ENCODE measurements around the gene NLRP14.

NLRP14 gene, protein sequence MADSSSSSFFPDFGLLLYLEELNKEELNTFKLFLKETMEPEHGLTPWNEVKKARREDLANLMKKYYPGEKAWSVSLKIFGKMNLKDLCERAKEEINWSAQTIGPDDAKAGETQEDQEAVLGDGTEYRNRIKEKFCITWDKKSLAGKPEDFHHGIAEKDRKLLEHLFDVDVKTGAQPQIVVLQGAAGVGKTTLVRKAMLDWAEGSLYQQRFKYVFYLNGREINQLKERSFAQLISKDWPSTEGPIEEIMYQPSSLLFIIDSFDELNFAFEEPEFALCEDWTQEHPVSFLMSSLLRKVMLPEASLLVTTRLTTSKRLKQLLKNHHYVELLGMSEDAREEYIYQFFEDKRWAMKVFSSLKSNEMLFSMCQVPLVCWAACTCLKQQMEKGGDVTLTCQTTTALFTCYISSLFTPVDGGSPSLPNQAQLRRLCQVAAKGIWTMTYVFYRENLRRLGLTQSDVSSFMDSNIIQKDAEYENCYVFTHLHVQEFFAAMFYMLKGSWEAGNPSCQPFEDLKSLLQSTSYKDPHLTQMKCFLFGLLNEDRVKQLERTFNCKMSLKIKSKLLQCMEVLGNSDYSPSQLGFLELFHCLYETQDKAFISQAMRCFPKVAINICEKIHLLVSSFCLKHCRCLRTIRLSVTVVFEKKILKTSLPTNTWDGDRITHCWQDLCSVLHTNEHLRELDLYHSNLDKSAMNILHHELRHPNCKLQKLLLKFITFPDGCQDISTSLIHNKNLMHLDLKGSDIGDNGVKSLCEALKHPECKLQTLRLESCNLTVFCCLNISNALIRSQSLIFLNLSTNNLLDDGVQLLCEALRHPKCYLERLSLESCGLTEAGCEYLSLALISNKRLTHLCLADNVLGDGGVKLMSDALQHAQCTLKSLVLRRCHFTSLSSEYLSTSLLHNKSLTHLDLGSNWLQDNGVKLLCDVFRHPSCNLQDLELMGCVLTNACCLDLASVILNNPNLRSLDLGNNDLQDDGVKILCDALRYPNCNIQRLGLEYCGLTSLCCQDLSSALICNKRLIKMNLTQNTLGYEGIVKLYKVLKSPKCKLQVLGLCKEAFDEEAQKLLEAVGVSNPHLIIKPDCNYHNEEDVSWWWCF

DNA sequence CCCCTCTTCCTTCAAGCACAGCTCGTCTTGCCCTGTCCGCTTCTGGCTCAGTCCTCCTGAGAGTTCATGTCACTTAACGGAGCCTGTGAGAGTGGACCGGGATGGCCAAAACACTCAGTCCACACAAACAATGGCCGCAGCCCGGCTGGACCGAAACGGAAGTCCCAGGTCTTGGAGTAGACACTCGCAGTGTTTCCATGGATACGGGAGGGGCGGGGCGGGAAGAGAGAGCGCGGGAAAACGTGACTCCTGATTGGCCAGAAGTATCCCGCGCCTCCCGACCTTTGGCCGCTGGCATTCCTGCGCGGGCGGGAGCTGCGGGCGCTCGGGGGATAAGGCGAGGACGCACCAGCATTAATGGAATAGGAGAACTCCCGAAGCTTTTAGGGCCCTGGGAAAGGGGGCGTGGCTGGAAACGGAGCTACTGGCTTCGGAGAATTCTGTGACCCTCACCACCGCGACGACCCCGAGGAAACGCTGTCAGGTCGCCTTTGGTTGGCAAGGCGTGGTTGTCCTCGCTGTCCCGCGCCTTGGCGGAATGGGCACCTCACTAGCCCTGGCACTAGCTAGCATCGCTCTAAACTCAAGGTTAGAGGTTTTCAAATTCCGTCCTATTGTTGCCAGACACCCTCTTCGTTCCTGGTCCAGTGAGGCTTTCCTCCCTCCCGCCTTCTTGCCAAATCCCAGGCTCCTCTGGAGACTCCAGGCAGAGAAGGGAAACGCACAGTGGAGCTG lies at the start of gene NLRP14, which contains the start of gene ZNF214:
Gene NLRP14 (plus strand): TSS at position 297 of the 735 bp plus-strand sequence. CDS start 18,108 bp downstream, outside the sequence.
Gene ZNF214 (minus strand): TSS at position 164 of the 735 bp plus-strand sequence. CDS start 17,511 bp downstream, outside the sequence.
- no peak for DNase-seq

DNA sequence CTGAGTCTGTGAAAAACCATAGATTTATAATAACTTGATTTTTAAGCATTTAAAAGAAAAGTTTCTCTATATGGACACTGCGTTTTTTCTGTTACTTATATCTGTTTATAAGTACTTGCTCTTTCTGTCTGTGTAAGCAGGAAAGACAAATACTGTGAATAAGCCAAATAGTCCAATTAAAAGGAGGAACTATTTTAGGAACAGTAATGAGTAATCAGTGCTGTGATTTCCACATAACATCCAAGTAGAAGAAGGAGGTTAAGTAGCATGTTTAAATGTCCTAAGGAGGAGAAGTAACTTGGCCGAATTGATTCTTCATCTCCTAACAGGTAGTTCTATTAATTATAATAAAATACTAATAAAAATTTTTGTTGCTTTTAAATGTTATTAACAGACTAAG lies 40.9 kb upstream of the NLRP14 start:
- no peak for DNase-seq

DNA sequence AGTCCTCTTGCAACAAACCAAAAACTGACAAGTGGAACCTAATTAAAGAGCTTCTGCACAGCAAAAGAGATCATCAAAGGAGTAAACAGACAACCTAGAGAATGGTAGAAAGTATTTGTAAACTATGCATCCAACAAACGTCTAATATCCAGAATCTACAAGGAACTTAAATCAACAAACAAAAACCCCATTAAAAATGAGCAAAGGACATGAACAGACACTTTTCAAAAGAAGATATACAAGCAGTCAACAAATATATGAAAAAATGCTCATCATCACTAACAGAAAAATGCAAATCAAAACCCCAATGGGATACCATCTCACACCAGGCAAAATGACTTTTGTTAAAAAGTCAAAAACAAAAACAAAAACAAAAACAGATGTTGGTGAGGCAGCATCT lies 33.8 kb upstream of the NLRP14 start:
- DNase-seq: no peak

DNA sequence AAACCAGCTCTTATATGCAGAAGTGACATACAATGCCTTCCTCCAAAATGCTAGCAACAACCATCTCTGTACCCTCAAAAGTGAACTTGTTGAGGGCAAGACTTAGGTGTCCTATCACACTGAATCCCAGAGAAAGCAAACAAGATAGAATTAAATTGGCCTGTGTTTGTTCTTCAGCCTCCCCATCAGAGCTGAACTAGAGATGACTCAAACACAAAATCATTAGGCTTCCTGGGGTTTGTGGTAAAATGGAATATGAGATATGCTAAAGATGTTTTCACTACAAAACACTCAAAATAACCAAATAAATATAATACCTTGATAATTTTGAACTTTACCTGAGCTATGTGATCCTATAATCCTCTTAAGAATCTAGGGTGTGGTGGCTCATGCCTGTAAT lies 31.8 kb upstream of the NLRP14 start:
- DNase-seq: no peak

DNA sequence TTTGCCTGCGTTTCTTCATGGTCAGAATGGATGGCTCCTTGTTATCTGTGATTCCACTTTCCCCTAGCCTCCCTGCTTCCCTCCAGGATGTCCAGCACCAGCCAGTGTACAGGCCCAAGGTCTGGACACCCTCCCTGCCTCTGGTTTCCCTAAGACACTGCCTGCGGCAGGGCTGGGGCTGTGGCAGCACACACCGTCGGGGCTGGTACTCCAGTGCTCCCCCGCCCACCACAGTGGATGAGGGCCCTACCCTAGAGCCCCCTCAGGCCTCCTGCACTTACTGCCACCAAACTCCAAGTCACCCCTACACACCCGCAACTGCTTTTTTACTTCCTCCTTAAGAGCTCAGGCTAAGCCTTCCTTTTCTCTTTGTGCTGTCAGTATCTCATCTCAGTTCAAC lies 29.1 kb upstream of the NLRP14 start:
- no peak for DNase-seq

DNA sequence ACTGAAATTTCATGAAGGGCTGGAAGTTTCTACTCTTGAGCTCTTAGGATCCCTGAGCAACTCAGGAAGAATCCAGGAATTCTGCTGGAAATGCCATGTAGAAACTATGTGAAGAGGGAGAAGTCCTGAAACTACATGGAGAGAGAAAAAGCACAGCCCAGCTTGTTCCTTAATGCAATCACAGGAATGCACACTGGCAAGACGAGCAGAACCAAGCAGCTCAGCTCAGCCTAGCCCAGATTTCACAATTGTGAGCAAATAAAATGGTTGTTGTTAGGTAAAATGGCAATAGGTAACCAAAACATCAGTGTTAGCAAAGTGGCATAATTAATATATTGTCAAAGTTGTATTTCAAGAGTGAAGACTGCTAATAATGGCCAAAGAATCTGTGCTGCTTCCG lies 28.3 kb upstream of the NLRP14 start:
- no peak for DNase-seq

DNA sequence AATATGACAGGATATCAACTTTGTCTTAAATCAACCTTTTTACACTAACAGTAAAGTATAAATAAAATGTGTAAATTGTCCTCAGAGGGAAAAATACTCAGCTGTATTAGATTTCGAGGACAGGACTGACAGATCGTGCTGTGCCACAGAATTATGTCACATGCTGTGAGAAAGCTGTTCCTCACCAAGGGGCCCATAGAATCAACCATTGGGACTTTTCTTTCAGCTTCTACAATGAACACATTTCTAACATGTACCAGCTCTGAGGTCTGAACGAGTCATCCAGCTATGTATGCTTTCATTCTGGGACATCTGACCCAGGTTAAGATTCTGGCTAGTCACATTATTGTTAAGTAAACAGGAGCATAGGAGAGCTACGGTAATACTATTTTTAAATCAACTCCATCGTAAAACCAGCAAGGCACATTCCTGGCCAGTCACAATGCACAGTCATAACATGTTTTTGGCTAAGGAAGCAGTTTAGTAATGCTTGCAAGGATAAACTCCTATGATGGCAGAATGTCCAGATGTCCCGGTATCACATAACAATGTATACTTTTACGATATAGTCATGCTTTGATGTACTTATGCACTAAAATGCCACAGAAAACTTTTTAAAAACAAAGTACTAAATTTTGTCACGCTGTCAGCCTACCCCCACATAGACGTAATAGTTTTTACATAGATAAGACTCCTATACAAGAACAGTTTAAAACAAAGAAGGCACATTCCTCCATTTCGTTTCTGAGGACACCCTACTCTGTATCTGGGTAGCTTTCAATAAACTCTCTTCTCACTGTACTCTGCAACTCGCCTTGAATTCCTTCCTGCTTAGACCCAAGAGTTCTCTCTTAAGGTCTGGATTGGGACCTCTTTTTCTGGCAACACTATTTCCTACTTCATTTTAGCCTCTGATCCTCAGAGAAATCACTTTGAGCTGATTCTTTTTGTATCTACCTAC lies 27.5 kb upstream of the NLRP14 start:
- no peak for DNase-seq

DNA sequence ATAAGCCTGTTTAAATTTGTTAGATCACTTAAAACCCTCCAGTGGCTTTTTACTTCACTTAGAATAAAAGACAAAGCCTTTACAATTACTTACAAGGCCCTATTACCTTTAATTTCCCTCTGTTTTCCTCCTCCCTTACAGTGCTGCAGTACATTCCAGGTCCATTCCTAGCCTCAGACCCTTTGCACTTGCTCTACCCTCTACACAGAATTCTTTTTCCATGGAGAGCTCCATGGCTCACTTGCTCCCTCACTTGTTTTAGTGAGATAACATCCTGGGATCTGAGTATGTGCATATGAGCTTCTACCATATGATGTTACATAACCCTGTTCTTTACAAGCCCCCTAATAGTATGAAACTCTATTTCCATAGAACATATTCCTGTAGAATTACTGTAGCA lies 24.6 kb upstream of the NLRP14 start:
- no peak for DNase-seq

DNA sequence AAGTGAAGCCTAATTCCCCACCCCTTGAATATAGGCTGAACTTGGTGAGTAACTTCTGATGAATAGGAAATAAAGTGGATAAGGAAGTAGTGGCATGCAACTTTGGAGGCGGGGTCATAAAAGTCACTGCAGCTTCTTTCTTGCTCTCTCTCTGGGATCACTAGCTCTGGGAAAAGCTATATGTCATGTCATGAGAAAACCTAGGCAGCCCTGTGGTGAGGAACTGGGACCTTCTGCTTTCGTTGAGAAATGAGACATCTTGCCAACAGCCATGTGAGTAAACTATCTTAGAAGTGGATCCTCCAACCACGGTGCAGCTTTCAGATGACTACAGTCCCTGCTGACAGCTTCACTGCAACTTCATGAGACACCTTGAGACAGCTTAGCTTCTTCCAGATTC lies 15.8 kb upstream of the NLRP14 start:
- no peak for DNase-seq

DNA sequence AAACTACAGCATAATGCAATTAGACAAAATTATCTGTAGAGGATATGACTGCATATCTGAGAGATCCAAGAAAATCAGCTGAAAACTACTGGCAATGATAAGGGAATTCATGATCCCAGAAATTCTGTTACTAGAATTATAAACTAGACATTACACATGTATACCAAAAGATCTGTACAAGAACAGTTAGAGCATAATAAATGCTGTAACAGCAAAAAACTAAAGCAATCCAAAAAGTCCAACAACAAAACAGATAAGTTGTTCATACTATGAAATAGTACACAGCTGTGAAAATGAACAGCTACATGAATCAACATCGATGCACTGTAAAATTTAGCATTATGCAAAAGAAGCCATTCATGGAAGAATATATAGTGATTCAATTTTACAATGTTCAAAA lies 6.2 kb upstream of the NLRP14 start:
- no peak for DNase-seq

DNA sequence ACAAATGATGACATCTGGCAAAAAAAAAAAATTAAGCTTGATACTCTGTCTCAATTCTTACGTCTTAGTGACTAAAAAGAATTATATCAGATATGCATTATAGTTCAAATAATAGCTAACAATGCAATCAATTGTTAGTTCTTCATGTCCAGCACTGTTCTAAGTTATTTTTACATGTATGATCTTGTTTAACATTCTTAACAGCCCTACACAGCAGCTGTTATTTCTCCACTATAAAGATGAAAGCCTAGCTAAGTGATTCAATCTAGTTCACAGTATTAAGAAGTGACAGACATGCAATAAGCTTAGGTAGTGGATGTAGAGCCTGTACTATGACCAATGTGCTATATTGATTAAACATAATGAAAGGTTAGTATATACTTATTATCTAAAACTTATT lies 4.3 kb upstream of the NLRP14 start:
- no peak for DNase-seq

DNA sequence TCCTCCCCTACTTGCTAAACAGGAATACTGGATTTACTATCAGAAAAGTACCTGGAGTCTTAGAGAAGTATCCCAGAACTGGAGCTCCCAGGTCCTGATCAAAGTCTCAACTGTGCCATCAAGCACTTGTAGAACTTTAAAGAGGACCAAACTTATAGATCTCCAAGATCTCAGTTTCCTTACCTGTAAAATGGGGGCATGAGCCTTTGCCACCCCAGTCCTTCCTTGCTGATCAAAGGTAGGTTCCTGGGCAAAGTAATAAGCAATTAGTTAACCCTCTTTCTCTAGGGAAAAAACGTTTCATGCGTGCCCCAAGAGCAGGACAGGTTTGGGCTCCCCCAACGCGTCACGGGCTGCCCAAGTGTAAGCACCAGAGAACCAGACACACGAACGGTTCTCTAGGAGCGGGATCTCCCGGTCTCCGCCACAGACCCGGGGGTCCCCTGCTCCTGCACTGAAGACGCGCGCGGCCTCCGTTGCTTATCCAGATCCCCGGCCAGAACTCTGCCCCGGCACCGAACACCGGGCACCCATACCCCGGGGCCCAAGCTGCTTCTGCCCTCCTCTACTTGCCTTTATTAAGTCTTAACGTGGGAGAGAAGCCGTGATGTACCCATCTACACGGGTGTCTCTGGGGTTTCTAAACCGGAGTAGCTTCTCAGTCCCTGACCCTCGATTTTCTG lies 638 bp upstream of the NLRP14 start:
- DNase-seq: no peak

DNA sequence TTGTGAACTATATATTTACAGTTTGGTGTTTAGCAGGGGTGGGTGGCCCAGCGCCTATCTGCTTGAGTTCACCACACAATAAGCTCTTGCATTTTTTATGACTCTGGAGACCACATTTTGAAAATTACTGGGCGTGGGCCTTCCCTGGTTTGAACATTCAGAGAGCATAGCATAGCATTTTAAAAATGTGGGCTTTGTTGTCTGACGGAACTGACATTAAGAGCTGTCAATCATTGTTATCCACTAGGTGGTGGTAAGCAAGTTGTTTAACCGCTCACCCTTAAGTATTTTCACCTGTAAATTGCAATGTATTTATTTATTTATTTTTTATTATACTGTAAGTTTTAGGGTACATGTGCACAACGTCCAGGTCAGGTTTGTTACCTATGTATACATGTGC lies 1.0 kb downstream of the NLRP14 start:
- DNase-seq: no peak

DNA sequence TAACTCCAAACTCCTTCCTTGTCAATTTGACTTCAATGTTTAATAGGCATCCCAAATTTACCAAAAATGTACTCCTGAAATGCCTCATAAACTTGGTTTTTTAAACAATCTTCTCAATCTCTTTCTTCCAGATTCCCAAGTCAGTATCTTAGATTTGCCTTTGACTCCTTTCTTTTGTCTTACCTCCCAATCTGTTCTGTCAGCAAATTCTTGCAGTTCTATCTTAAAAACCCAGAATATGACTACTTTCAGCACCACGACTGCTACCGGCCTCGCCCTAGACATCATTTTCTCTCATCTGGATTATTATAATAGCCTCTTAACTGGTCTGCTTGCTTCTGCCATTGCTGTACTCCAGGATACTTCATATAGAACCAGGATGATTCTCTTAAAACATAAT lies 7.9 kb downstream of the NLRP14 start:
- DNase-seq: no peak

DNA sequence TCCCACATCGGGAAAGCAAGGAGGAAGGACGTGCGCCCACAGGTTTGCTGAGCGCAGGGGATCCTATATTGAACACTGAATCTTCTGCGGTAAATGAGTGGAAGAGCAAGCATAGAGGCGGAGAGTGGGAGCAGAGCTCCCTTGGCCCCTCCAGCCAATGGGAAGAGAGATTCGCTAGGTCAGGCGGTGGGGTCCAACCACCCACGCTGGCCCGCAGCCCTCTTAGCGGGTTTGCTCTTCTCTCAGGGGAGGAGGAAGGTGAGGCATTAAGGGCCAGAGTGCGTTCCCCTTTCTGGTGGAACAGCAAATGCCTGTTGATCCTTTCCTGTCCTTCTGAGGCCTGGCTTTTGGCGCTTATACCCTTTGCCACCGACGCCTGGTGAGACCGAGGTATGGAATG lies 10.6 kb downstream of the NLRP14 start:
- DNase-seq: no peak

DNA sequence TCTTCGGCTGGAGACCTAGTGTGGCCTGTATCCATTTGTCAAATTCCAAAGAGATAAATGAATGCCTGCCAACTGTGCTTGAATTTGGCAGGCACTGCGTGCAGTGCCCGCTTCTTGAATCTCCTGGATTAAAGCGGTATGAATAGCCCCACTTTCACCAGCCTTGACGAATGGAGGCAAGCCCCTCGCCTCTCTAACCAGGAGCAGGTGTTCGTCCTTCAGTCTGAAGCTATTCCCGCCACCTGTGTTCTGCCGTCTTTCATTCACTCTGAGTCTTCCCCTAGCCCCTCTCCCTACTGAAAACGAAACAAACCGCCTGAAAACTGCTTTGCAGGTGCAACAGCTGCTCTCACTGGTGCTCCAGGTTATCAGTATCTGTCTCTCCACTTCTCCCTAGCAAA lies 11.2 kb downstream of the NLRP14 start:
- no peak for DNase-seq

DNA sequence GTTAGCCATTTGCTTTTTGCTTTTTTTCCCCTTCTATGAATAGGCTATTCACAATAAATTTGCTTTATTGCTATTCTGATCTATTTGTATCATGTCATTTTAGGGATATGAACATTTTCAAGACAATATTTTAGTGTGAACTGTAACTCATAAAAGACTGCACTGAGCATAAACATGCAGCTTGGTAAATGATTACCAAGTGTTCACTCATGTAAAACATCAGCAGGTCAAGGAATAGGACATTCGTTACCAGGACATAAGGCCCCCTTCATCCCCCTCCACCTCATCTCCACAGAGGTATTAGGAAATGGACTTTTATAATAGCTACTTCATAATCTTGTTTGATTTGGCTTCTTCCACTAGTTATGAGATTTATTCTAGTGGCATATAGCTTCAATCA lies 12.4 kb downstream of the NLRP14 start:
- DNase-seq: no peak

DNA sequence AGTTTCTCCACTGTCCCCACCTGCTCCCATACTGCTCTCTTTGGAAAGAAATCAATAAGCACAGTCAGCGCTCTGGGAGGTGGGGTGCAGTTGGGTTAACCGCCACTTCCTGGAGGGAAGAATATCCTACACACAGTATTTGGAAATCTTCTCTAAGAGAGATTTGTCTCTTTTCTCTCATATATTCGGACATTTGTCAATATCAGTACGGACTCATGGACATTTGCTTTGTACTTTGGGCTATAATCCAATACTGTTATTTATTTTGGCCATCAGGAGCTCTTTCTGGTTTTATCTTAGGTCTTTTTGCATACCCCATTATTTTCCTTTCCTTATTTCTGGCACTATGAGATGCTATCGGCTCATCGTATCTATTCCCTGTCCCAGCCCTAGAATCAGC lies 13.7 kb downstream of the NLRP14 start:
- no peak for DNase-seq

DNA sequence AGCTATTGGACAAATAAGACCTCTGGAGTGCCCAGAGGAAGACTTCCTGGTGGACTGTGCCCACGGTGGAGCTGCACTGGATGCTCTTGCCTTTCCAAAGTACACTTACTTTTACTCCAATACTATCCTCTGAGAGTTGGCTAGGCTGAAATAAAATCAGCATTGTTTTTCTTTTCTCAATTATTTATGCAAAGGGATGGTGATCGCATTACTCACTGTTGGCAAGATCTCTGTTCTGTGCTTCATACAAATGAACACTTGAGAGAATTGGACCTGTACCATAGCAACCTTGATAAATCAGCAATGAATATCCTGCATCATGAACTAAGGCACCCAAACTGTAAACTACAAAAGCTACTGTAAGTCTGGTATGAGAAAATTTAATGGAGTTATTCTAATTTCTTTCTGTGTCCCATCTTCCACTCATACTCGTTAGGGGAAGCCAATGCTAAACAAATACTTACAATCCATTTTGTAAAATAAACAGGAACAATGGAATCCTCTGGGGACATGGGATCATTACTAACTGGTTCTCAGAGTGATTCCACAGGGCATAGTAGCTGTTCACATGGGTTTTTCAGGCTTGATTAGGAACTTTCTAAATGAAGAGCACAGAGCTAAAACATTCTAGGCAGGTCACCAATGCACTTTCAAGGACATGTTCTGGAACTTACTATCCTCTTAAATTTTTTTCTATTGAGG lies 26.3 kb downstream of the NLRP14 start:
- DNase-seq: no peak

DNA sequence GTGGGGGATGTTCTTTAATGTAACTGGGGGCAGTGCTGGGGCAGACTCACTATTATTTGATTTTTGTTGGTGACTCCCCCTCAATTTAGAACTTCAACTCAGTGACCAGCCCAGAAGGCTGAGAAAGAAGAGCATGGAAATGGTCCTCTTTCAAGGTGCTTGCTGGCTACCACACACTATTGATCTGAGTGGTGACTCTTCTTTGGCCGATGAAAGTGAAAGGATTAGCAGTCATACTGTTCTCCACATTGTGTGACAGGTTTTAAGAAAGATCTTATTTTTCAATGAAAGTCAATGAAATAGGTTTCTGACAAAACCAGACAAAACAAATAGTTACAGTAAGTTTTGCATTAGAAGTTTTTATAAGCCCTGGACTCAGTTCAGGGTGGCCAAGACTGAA lies 29.9 kb downstream of the NLRP14 start:
- DNase-seq: no peak
